Esophagus muscularis mucosa (tissue), 4 donors: ENCODE data around the gene PRSS1. TPM values are rescaled to one million over a fixed set of nuclear protein-coding genes. Genes with fewer than 3 reads are reported as not detected.
A peak's percentile ranks its signal among the peaks of the same experiment; 100 is the strongest.

Experiments
- DNase-seq: peaks from one replicate; pipeline ENCODE4 v3.0.0-alpha.2; 2017; ENCODE audit errors: extremely low spot score
- H3K27ac ChIP-seq, 4 donors: fragments of 200-600 bp; sonication (generic); replicated peaks in 1 of 4; 1 replicate in 3 of 4; 2 replicates in 1 of 4; pipeline ENCODE4 v1.5.1; 2016 to 2019; ENCODE audit warnings: mild to moderate bottlenecking in 1 of 4
- H3K27me3 ChIP-seq, 4 donors: fragments of 200-600 bp; sonication (generic); one replicate each; pipeline versions ENCODE4 v1.5.1 to v1.6.0; 2016 to 2019
- H3K36me3 ChIP-seq, 4 donors: fragments of 200-600 bp; sonication (generic); one replicate each; pipeline ENCODE4 v1.5.1; 2016 to 2019
- H3K4me1 ChIP-seq, 4 donors: fragments of 200-600 bp; sonication (generic); one replicate each; pipeline ENCODE4 v1.5.1; 2016 to 2019
- H3K4me3 ChIP-seq, 4 donors: fragments of 200-600 bp; sonication (generic); 1 replicate in 2 of 4; 2 replicates in 2 of 4; pipeline ENCODE4 v1.5.1; 2016 to 2019; ENCODE audit warnings: mild to moderate bottlenecking in 4 of 4, moderate library complexity in 1 of 4
- H3K9me3 ChIP-seq, 4 donors: fragments of 200-600 bp; sonication (generic); 1 replicate in 3 of 4; 2 replicates in 1 of 4; pipeline ENCODE4 v1.5.1; 2016 to 2019
- EP300 ChIP-seq: sonication (generic); formaldehyde crosslinking; IDR thresholded peaks from one replicate; pipeline ENCODE4 v1.6.1; 2017; ENCODE audit warnings: antibody characterized with exemption
- POLR2A ChIP-seq: fragments of 450-650 bp; IDR thresholded peaks from one replicate; pipeline ENCODE4 v1.6.1; 2017; ENCODE audit warnings: antibody characterized with exemption, moderate library complexity, mild to moderate bottlenecking, low read depth
- POLR2AphosphoS5 ChIP-seq, 2 donors: sonication (generic); formaldehyde crosslinking; IDR thresholded peaks; one replicate each; pipeline ENCODE4 v1.6.1; 2017; ENCODE audit warnings: antibody characterized with exemption in 2 of 2
- WGBS: methylation state at CpG from one replicate; pipeline ENCODE4 v1.1.5; 2018; 5-methylcytosine and 5-hydroxymethylcytosine counted together
- intact Hi-C: fragments of 100-400 bp; cut with DNase I; formaldehyde crosslinking; loops from one replicate; pipeline ENCODE4 v1.15.1; 2023
- total RNA-seq, 4 donors: library from RNA; depleted of rRNA; stranded (reverse); fragments of >200 nt; gene quantifications; one replicate each; pipeline versions ENCODE4 v1.1.0 to v1.2.1, GENCODE V29; 2016
- TF ChIP-seq, protein P1 (sequence below), 3 experiments: fragments of 200-600 bp in 2 of 3; fragments of 450-650 bp in 1 of 3; sonication (generic) in 2 of 3; IDR thresholded peaks; one replicate each; pipeline ENCODE4 v1.5.1; 2017 to 2019; ENCODE audit warnings: antibody characterized with exemption in 3 of 3, mild to moderate bottlenecking in 2 of 3, moderate library complexity in 1 of 3

Gene PRSS1
- total RNA-seq, 4 donors from 2014 or later: not detected

GRCh38 chr7:142777318-142777717, 28.0 kb downstream of the PRSS1 start:
- TF ChIP-seq, protein P1, sequence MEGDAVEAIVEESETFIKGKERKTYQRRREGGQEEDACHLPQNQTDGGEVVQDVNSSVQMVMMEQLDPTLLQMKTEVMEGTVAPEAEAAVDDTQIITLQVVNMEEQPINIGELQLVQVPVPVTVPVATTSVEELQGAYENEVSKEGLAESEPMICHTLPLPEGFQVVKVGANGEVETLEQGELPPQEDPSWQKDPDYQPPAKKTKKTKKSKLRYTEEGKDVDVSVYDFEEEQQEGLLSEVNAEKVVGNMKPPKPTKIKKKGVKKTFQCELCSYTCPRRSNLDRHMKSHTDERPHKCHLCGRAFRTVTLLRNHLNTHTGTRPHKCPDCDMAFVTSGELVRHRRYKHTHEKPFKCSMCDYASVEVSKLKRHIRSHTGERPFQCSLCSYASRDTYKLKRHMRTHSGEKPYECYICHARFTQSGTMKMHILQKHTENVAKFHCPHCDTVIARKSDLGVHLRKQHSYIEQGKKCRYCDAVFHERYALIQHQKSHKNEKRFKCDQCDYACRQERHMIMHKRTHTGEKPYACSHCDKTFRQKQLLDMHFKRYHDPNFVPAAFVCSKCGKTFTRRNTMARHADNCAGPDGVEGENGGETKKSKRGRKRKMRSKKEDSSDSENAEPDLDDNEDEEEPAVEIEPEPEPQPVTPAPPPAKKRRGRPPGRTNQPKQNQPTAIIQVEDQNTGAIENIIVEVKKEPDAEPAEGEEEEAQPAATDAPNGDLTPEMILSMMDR (IDR thresholded peaks at IDR 0.05): no peak
- no peak for TF ChIP-seq EP300
- TF ChIP-seq POLR2A: no peak
- no peak for TF ChIP-seq POLR2AphosphoS5 (IDR thresholded peaks at IDR 0.05)
- DNase-seq: no peak
- Histone ChIP-seq H3K9me3 (no peaks in the 10 kb centered on the region), H3K27ac (no peak overlapping the region), H3K27me3 (peaks cover 0 to 3% (median 0%) of the 10 kb centered on the region in 4 donors), H3K36me3 (no peaks in the 10 kb centered on the region), H3K4me3 (no peak overlapping the region), H3K4me1 (no peaks in the 10 kb centered on the region)
- intact Hi-C loops: no loop called here
- 90% methylated on average over 2 of the region's 2 CpGs for WGBS

- no peaks in the 10 kb centered on the region for H3K9me3 ChIP-seq
- no peak for TF ChIP-seq POLR2A
- no peak for TF ChIP-seq POLR2AphosphoS5 (IDR thresholded peaks at IDR 0.05)
- TF ChIP-seq, protein P1 (IDR thresholded peaks at IDR 0.05): peak; percentile 91 to 95 (median 91)
- peak overlapping the region; percentile 30 to 52 (median 32) for H3K4me3 ChIP-seq
- no peaks in the 10 kb centered on the region for H3K36me3 ChIP-seq
- intact Hi-C loops: loop anchor here (5.0 to 10.0 kb wide), 3 partner anchors 151 to 248 kb away; no protein-coding TSS in a partner anchor
- peaks cover 0 to 17% (median 0%) of the 10 kb centered on the region in 4 donors for H3K27me3 ChIP-seq
- peaks cover 0 to 7% (median 4%) of the 10 kb centered on the region in 4 donors for H3K4me1 ChIP-seq
- DNase-seq: peak; percentile 94
- WGBS: 13% methylated on average over 32 of the region's 32 CpGs
- no peak overlapping the region for H3K27ac ChIP-seq
These were observed 33.9 kb downstream of the PRSS1 start for GRCh38 chr7:142782922-142783900.

GRCh38 chr7:142784096-142784495, 34.8 kb downstream of the PRSS1 start:
- intact Hi-C loops: loop anchor here (5.0 to 10.0 kb wide), 3 partner anchors 152 to 249 kb away; no protein-coding TSS in a partner anchor
- DNase-seq: no peak
- H3K4me1 ChIP-seq: peaks cover 0 to 7% (median 4%) of the 10 kb centered on the region in 4 donors
- H3K27me3 ChIP-seq: peaks cover 0 to 17% (median 0%) of the 10 kb centered on the region in 4 donors
- TF ChIP-seq POLR2AphosphoS5 (IDR thresholded peaks at IDR 0.05): no peak
- no peak for TF ChIP-seq EP300
- TF ChIP-seq, protein P1 (IDR thresholded peaks at IDR 0.05): no peak
- no peak for TF ChIP-seq POLR2A
- H3K27ac ChIP-seq: no peak overlapping the region
- no peaks in the 10 kb centered on the region for H3K9me3 ChIP-seq
- WGBS: 79% methylated on average over 7 of the region's 7 CpGs
- no peak overlapping the region for H3K4me3 ChIP-seq
- H3K36me3 ChIP-seq: no peaks in the 10 kb centered on the region

DNA sequence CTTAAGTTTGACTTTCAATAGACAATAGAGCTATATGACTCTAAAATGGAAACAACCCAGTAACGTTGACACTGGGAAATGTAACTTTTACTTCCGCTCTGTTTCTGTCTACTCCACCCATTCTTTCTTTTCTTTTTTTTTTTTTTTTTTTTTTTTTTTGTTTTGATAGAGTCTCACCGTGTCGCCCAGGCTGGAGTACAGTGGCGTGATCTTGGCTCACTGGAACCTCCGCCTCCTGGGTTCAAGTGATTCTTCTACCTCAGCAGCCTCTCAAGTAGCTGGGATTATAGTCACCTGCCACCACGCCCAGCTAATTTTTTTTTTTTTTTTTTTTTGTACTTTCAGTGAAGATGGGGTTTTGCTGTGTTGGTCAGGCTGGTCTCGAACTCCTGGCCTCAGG, 35.4 kb downstream of the PRSS1 start:
- TF ChIP-seq POLR2A (no peak), POLR2AphosphoS5 (IDR thresholded peaks at IDR 0.05) (no peak), EP300 (no peak)
- TF ChIP-seq, protein P1 (IDR thresholded peaks at IDR 0.05): no peak
- Histone ChIP-seq H3K36me3 (no peaks in the 10 kb centered on the region), H3K27ac (no peak overlapping the region), H3K27me3 (peaks cover 0 to 17% (median 0%) of the 10 kb centered on the region in 4 donors), H3K4me1 (peaks cover 0 to 7% (median 4%) of the 10 kb centered on the region in 4 donors), H3K9me3 (no peaks in the 10 kb centered on the region), H3K4me3 (no peak overlapping the region)
- 87% methylated on average over 8 of the region's 8 CpGs for WGBS
- no peak for DNase-seq
- intact Hi-C loops: loop anchor here (5.0 to 10.0 kb wide), 3 partner anchors 152 to 250 kb away; no protein-coding TSS in a partner anchor
